Activated CD4-positive, alpha-beta T cell treated with anti-CD3 and anti-CD28 coated beads for 36 hours (primary cell): ENCODE data around the gene PRDM2. TPM values are rescaled to one million over a fixed set of nuclear protein-coding genes. Genes with fewer than 3 reads are reported as not detected.
A peak's percentile ranks its signal among the peaks of the same experiment; 100 is the strongest.

ENCODE experiments used
- ATAC-seq: fragments of 200-7000 bp; cut with Tn5 transposase; one replicate; pipeline ENCODE4 v1.10.0; 2021; ENCODE audit warnings: mild to moderate bottlenecking, moderate library complexity
- CTCF ChIA-PET: fragments of 350-600 bp; sonication (Branson Sonifier 250); formaldehyde crosslinking; loops from one replicate; lab custom pipeline; 2021; ENCODE audit warnings: antibody characterized with exemption; lab: Charles Lee
- POLR2A ChIA-PET: fragments of 350-600 bp; sonication (Branson Sonifier 250); formaldehyde crosslinking; loops from one replicate; lab custom pipeline; 2021; ENCODE audit warnings: antibody characterized with exemption, inconsistent platforms; lab: Charles Lee
- DNase-seq: peaks from one replicate; pipeline ENCODE4 v3.0.0-alpha.2; 2020
- H3K27ac Mint-ChIP-seq: one replicate; pipeline ENCODE4 v1.8.0; 2021; ENCODE audit warnings: mixed read lengths
- H3K27me3 Mint-ChIP-seq: one replicate; pipeline ENCODE4 v1.8.0; 2021; ENCODE audit warnings: mixed read lengths
- H3K36me3 Mint-ChIP-seq: one replicate; pipeline ENCODE4 v1.8.0; 2021; ENCODE audit warnings: low read depth, mixed read lengths
- H3K4me1 Mint-ChIP-seq: one replicate; pipeline ENCODE4 v1.8.0; 2021; ENCODE audit warnings: mixed read lengths
- H3K4me3 Mint-ChIP-seq: one replicate; pipeline ENCODE4 v1.8.0; 2021; ENCODE audit warnings: mild to moderate bottlenecking, moderate library complexity, mixed read lengths
- H3K9me3 Mint-ChIP-seq: one replicate; pipeline ENCODE4 v1.8.0; 2021; ENCODE audit warnings: low read depth, mixed read lengths
- intact Hi-C, 2 experiments: fragments of 100-400 bp; cut with DNase I in 1 of 2; cut with micrococcal nuclease in 1 of 2; formaldehyde crosslinking; loops; one replicate each; pipeline versions ENCODE4 v1.14.2 to v1.15.1; 2022 to 2024; cut with DNase I, micrococcal nuclease
- total RNA-seq, 2 experiments: library from RNA; stranded (reverse); gene quantifications; one replicate each; pipeline ENCODE4 v1.2.3, GENCODE V29; 2021

PRDM2 gene
- total RNA-seq, 2 experiments from 2014 or later = 36.2 to 46.7 TPM

DNA sequence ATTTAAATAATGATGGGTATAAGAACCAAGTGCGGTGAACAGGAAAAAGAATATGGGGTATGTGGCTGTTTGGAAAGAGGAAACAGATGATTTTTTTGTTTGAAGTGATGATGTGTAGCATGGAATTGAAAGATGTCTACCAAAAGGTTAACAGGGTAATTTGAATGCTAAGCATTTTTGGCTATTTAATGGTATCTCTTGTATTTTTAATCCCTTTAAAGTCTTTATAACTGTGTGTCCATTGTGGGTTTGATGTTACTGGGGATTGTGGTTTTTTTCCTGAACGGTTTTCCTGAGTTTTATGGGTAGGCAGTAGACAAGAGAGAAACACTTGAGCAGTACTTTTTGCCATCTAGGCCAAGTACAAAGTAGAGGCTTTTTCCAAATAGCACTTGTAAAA, 63.2 kb downstream of the PRDM2 start:
- ChIA-PET POLR2A (no interaction called here), CTCF (no interaction called here)
- H3K27me3 Mint-ChIP-seq = no peaks in the 10 kb centered on the region
- ATAC-seq (no peak), DNase-seq (no peak)
- intact Hi-C loops = loop anchor here in 1 of 2 experiments (2.0 kb wide), 1 partner anchor 20 kb away; no protein-coding TSS in a partner anchor
- no peak overlapping the region for H3K4me3 Mint-ChIP-seq
- peak overlapping the region; percentile 55 for H3K27ac Mint-ChIP-seq
- peaks cover 77% of the 10 kb centered on the region for H3K4me1 Mint-ChIP-seq
- peaks cover 3% of the 10 kb centered on the region for H3K36me3 Mint-ChIP-seq
- H3K9me3 Mint-ChIP-seq = no peaks in the 10 kb centered on the region

DNA sequence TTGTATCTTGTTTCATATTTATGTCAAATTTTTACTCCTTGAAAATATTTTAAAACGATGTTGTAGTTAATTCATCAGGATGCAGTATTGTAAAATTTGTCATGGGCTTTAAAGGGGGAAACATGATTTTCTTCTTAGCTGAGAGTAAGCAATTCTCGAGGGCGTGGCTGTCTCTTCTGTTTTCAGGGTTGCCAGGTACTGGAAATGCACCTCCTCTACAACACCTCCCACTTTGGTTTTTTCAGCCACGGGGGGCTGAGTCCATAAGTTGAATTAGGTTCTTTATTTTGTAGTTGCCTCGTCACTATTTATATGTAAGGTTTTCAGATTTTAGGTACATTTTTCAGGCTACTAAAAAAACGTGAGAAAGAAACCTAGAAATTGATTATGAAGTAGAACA, 64.0 kb downstream of the PRDM2 start:
- Mint-ChIP-seq H3K4me1 (peaks cover 78% of the 10 kb centered on the region), H3K9me3 (no peaks in the 10 kb centered on the region), H3K36me3 (peaks cover 8% of the 10 kb centered on the region), H3K27ac (no peak overlapping the region), H3K4me3 (no peak overlapping the region), H3K27me3 (no peaks in the 10 kb centered on the region)
- ATAC-seq = no peak
- ChIA-PET POLR2A (interaction anchor here (0.6 kb wide), 1 partner anchor 80 kb away, joined by 3 read pairs; no protein-coding TSS in a partner anchor), CTCF (interaction anchor here (1.2 kb wide), 1 partner anchor 8 kb away, joined by 3 read pairs; no protein-coding TSS in a partner anchor)
- intact Hi-C loops = loop anchor here in 1 of 2 experiments (2.0 kb wide), 1 partner anchor 19 kb away; no protein-coding TSS in a partner anchor
- no peak for DNase-seq

DNA sequence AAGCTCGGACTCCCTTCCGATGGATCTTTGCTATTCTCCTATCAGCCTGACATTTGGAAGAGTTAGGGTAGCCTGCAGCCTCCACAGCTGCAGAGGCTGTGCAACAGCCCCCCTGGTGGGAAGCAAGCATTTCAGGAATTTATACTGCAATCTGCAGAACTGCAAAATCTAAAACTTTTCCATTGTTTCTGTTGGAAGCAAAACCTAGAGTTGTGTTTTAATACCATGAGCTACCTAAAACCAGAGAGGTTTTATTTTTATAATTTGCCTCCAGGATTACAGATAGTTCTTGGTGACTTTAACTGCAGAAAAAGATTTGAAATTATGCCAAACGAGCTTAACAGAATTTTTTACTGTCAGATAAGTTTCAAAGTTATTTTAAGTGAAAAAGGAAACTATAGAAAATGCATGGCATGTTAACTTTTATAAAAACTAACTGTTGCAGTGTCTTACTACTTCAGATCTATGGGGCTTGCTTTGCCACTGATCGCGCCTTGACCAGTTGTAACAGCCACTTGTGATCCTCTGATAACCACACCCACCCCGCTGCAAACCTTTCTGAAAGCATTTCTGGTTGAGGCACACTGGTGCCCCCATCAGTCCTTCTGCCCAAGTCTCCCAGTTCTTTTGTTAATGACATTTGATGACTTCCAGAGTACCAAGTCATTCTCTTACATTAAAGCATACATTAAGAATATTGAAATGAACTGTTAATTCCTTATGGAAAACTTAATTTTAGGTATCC, 64.8 kb downstream of the PRDM2 start:
- Mint-ChIP-seq H3K4me1 (peaks cover 79% of the 10 kb centered on the region), H3K27me3 (no peaks in the 10 kb centered on the region), H3K9me3 (no peaks in the 10 kb centered on the region), H3K36me3 (peaks cover 14% of the 10 kb centered on the region), H3K4me3 (no peak overlapping the region), H3K27ac (no peak overlapping the region)
- ATAC-seq (no peak), DNase-seq (no peak)
- CTCF ChIA-PET = interaction anchor here (1.2 kb wide), 1 partner anchor 8 kb away, joined by 3 read pairs; no protein-coding TSS in a partner anchor
- intact Hi-C loops = no loop called here
- POLR2A ChIA-PET = interaction anchor here (0.8 kb wide), 1 partner anchor 17 kb away, joined by 3 read pairs; no protein-coding TSS in a partner anchor

DNA sequence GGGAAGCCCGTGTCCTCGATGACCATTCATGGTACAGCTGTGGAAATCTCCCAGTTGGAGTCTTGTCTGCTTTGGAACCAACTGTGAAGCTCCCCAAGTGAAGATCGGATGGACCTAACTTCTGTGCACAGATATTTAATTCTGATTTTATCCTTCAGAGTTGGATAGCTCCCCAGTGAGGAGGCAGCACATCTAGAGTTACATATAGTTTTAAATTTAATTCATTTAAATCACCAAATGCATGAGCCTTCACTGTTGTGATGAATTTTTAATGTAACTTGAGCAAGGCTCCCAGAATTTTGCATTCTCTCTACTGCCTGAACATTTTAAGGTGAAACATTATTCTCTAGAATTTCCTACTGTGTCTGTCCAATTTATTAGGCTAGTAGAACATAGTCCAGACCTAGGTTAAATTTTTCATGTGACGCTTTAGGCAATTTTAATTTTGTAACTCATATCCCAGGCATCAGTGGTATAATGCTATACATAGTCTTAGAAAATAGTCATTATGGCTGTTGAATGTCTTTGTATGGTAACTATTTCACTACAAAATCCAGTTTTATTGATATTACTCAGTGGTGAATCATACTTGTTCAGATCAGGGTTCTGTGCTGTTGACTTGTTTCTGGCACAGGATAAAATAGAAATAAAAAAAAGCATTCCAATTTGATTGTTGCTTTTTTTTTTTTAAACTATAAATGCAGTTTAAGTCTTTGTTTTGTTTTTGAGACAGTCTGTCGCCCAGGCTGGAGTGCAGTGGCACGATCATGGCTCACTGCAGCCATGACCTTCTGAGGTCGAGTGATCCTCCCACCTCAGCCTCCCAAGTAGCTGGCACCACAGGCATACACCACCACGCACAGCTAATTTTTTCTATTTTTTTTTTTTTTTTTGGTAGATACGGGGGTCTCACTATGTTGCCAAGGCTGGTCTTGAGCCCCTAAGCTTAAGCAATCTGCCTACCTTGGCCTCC, 66.9 kb downstream of the PRDM2 start:
- intact Hi-C loops = no loop called here
- peak; percentile 94 for ATAC-seq
- ChIA-PET POLR2A (no interaction called here), CTCF (no interaction called here)
- no peak for DNase-seq
- Mint-ChIP-seq H3K36me3 (peaks cover 19% of the 10 kb centered on the region), H3K4me1 (peaks cover 67% of the 10 kb centered on the region), H3K4me3 (no peak overlapping the region), H3K27ac (no peak overlapping the region), H3K27me3 (no peaks in the 10 kb centered on the region), H3K9me3 (no peaks in the 10 kb centered on the region)

DNA sequence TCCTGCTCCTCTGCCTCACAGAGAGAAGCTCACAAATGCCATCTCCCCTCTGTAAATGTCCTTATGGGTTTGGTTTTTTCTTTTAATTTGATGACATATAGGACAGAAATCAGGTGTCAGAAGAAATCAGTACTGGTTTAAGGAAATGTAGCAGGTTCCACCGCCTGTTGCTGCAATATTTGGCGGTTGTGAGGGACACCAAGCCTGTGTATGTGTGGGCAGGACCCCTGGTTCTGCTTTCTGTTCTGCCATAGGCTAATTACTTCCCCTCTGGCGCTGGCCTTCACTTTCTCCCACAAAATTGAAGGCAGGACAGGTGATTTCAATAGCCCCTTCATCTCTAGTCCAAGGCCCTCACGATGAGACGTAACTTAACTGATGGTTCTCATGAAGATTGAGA, 69.2 kb downstream of the PRDM2 start:
- no peaks in the 10 kb centered on the region for H3K9me3 Mint-ChIP-seq
- H3K27me3 Mint-ChIP-seq = no peaks in the 10 kb centered on the region
- ChIA-PET POLR2A (no interaction called here), CTCF (no interaction called here)
- H3K36me3 Mint-ChIP-seq = peaks cover 27% of the 10 kb centered on the region
- no peak for DNase-seq
- ATAC-seq = no peak
- peak overlapping the region; percentile 53 for H3K27ac Mint-ChIP-seq
- intact Hi-C loops = no loop called here
- H3K4me1 Mint-ChIP-seq = peaks cover 45% of the 10 kb centered on the region
- no peak overlapping the region for H3K4me3 Mint-ChIP-seq

DNA sequence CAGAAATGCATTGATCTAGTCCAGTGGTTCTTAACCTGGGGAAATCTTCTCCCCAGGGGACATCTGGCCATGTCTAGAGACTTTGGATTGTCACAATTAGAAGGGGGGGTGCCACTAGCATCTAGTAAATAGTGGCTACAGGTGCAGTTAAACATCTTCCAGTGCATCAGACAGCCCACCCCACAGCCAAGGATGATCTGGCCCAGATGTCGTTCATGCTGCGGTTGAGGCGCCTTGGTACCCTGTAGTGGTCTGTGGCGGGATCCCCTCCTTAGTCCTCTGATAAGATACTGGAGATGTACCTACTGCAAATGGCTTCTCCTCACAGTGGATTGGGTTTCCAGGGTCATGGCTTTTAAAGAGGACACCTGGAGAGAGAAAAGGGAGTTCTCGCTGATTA, 69.8 kb downstream of the PRDM2 start:
- ChIA-PET CTCF (no interaction called here), POLR2A (interaction anchor here (0.6 kb wide), 1 partner anchor 54 kb away, joined by 3 read pairs; no protein-coding TSS in a partner anchor)
- Mint-ChIP-seq H3K9me3 (no peaks in the 10 kb centered on the region), H3K4me3 (no peak overlapping the region), H3K4me1 (peaks cover 41% of the 10 kb centered on the region), H3K27me3 (no peaks in the 10 kb centered on the region), H3K27ac (no peak overlapping the region), H3K36me3 (peaks cover 27% of the 10 kb centered on the region)
- ATAC-seq = no peak
- DNase-seq = no peak
- intact Hi-C loops = no loop called here

DNA sequence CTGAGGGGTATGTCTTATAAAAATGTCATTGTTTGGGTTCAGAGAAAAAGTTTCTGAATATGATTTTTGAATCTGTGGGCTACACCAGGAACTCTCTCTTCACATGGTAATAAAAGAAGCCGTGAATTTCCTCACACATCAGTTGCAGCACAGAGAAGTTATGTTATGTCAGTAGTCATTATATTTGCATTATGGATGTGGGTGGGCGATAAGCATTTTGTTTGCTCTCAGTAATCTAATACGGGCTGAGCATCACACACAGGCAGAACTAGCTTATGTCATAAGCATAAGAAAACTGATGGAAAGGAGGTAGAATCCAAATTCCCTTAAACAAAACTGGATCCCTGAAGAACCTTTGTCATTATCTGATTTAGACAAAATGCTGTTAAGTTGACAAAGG, 70.8 kb downstream of the PRDM2 start:
- peaks cover 27% of the 10 kb centered on the region for H3K36me3 Mint-ChIP-seq
- H3K4me1 Mint-ChIP-seq = peaks cover 35% of the 10 kb centered on the region
- peak overlapping the region; percentile 0 for H3K27ac Mint-ChIP-seq
- no peaks in the 10 kb centered on the region for H3K27me3 Mint-ChIP-seq
- ATAC-seq (no peak), DNase-seq (no peak)
- ChIA-PET POLR2A (interaction anchor here (0.6 kb wide), 1 partner anchor 53 kb away, joined by 3 read pairs; no protein-coding TSS in a partner anchor), CTCF (no interaction called here)
- intact Hi-C loops = no loop called here
- no peaks in the 10 kb centered on the region for H3K9me3 Mint-ChIP-seq
- H3K4me3 Mint-ChIP-seq = no peak overlapping the region

DNA sequence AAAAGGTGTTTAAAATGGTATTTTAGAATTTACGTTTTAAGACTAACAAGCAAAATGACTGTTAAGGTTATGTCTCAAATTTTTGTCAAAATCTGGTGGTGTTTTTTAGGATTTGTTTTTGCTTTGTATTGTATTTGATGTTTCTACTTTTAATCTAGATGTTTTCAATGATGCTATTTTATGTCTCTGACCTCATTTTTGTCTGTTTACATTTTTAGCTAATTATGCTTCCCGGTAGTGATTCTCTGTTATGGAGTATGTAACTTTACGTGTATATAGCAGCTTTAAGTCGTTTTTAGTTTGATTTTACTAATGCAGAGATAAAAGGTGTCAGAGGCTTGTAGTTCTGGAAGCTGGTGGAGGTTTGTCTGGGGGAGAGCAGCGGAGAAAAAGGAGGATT, 71.8 kb downstream of the PRDM2 start:
- no peak for ATAC-seq
- H3K9me3 Mint-ChIP-seq = no peaks in the 10 kb centered on the region
- no peak overlapping the region for H3K4me3 Mint-ChIP-seq
- intact Hi-C loops = no loop called here
- ChIA-PET POLR2A (no interaction called here), CTCF (no interaction called here)
- H3K36me3 Mint-ChIP-seq = peaks cover 24% of the 10 kb centered on the region
- peaks cover 26% of the 10 kb centered on the region for H3K4me1 Mint-ChIP-seq
- no peak overlapping the region for H3K27ac Mint-ChIP-seq
- no peak for DNase-seq
- no peaks in the 10 kb centered on the region for H3K27me3 Mint-ChIP-seq

DNA sequence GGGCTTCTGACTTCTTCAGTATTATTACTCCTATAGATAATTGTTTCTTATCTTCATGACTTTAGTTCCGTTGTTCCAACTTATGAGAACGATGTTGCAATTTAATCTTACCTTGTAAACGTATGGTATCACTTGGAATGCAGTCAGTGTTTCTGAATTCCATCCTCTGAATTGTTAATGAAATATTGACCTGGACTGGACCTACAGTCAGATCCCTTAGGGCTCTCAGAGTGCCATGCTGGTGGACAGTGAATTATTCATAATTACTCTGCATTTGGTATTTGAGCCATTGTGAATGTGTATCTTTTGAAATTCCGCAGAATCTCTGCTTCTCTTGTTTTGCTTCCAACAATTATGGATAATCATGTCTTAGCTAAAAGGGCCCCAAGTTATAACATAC, 72.3 kb downstream of the PRDM2 start:
- H3K36me3 Mint-ChIP-seq = peaks cover 24% of the 10 kb centered on the region
- CTCF ChIA-PET = no interaction called here
- H3K9me3 Mint-ChIP-seq = no peaks in the 10 kb centered on the region
- no peaks in the 10 kb centered on the region for H3K27me3 Mint-ChIP-seq
- DNase-seq (no peak), ATAC-seq (no peak)
- no peak overlapping the region for H3K27ac Mint-ChIP-seq
- peaks cover 21% of the 10 kb centered on the region for H3K4me1 Mint-ChIP-seq
- H3K4me3 Mint-ChIP-seq = no peak overlapping the region
- POLR2A ChIA-PET = interaction anchor here (0.6 kb wide), 1 partner anchor 1483 kb away, joined by 3 read pairs; no protein-coding TSS in a partner anchor
- intact Hi-C loops = no loop called here

DNA sequence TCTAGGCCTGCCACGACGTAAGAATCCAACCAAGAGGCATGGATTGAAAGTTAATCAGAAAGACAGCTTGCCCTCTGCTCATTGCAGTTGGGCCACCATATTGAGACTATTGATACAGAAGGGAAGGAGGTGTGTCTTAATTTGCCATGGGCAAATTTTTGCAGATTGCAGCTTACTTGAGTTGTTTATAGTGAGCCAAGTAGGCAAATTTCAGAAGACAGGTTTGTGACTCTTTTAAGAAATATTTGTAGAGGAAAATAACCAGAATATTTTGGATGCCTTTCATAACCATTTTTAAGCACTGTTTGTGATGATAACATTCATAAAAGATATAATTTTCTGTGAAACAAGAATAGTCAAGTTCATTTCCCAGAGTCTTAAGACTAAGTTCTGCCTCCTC, 74.1 kb downstream of the PRDM2 start:
- Mint-ChIP-seq H3K27me3 (no peaks in the 10 kb centered on the region), H3K4me1 (peaks cover 15% of the 10 kb centered on the region), H3K27ac (no peak overlapping the region), H3K4me3 (no peak overlapping the region), H3K9me3 (no peaks in the 10 kb centered on the region), H3K36me3 (peaks cover 26% of the 10 kb centered on the region)
- CTCF ChIA-PET = interaction anchor here (0.6 kb wide), 1 partner anchor 31 kb away, joined by 3 read pairs; no protein-coding TSS in a partner anchor
- intact Hi-C loops = no loop called here
- POLR2A ChIA-PET = no interaction called here
- DNase-seq (no peak), ATAC-seq (no peak)

DNA sequence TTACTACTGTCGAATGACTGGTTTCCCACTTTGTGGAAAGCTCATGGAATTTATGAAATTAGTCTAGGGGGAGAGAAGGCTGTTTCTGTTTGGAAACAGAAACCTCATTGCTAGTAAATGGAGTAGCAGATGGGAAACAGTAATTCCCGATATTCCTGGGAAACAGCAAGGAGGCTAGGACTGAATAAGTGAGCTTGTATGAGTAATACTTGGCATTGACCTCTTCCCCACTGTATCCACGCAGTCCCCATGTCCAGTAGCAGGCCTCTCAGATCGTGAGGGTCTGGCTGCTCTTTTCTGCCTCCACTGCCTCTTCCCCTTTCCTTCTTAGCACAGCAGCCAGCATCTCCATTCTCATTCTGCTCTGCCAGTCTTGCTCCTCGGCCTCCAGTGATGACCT, 75.5 kb downstream of the PRDM2 start:
- CTCF ChIA-PET = interaction anchor here (1.2 kb wide), 1 partner anchor 88 kb away, joined by 3 read pairs; no protein-coding TSS in a partner anchor

More for the DNA sequence above, 75.5 kb downstream of the PRDM2 start:
- peaks cover 13% of the 10 kb centered on the region for H3K4me1 Mint-ChIP-seq
- no peak for DNase-seq
- intact Hi-C loops = no loop called here
- H3K27ac Mint-ChIP-seq = no peak overlapping the region
- ATAC-seq = no peak
- H3K4me3 Mint-ChIP-seq = no peak overlapping the region
- H3K9me3 Mint-ChIP-seq = no peaks in the 10 kb centered on the region
- peaks cover 30% of the 10 kb centered on the region for H3K36me3 Mint-ChIP-seq
- no peaks in the 10 kb centered on the region for H3K27me3 Mint-ChIP-seq
- POLR2A ChIA-PET = no interaction called here
